Mesenchymal stem cell (in vitro differentiated cells and primary cell): ENCODE measurements around the gene PRKX.
"Not testable (repeated sequence)": the region's sequence is repeated elsewhere in the genome, so short reads cannot be mapped to it uniquely, and the experiment has no call there.

Source experiments
- DNase-seq: peaks from one replicate; pipeline ENCODE4 v3.0.0-alpha.2; 2013
- H2AFZ ChIP-seq: one replicate; pipeline ENCODE4 v1.6.1; 2013; ENCODE audit warnings: low read depth, mild to moderate bottlenecking, control low read depth, inconsistent platforms, low read length, moderate library complexity
- H2AK5ac ChIP-seq: 2 replicates; pipeline ENCODE4 v1.6.1; 2013; ENCODE audit warnings: low read length, moderate library complexity, mild to moderate bottlenecking, inconsistent platforms; ENCODE audit not compliant: severe bottlenecking
- H2BK120ac ChIP-seq: one replicate; pipeline ENCODE4 v1.6.1; 2013; ENCODE audit warnings: low read depth, mild to moderate bottlenecking, inconsistent platforms, low read length, moderate library complexity
- H2BK12ac ChIP-seq, 2 experiments: one replicate each; pipeline ENCODE4 v1.6.1; 2013; ENCODE audit warnings: inconsistent platforms in 2 of 2, low read length in 2 of 2, mild to moderate bottlenecking in 2 of 2, moderate library complexity in 2 of 2, control low read depth in 1 of 2
- H2BK15ac ChIP-seq: one replicate; pipeline ENCODE4 v1.6.1; 2013; ENCODE audit warnings: mild to moderate bottlenecking, low read depth, inconsistent platforms; ENCODE audit not compliant: poor library complexity, severe bottlenecking
- H2BK5ac ChIP-seq: 2 replicates; pipeline ENCODE4 v1.6.1; 2013; ENCODE audit warnings: low read depth, mild to moderate bottlenecking, low read length, control low read depth, inconsistent platforms; ENCODE audit not compliant: poor library complexity, severe bottlenecking
- H3K14ac ChIP-seq, 2 experiments: one replicate each; pipeline ENCODE4 v1.6.1; 2013; ENCODE audit warnings: inconsistent platforms in 2 of 2, low read length in 2 of 2, control low read depth in 1 of 2, mild to moderate bottlenecking in 1 of 2, moderate library complexity in 1 of 2
- H3K18ac ChIP-seq, 2 experiments: one replicate each; pipeline ENCODE4 v1.6.1; 2013; ENCODE audit warnings: inconsistent platforms in 2 of 2, low read length in 2 of 2, control low read depth in 1 of 2, low read depth in 1 of 2, mild to moderate bottlenecking in 1 of 2
- H3K23ac ChIP-seq, 2 experiments: one replicate each; pipeline ENCODE4 v1.6.1; 2013; ENCODE audit warnings: inconsistent platforms in 2 of 2, low read length in 2 of 2, mild to moderate bottlenecking in 2 of 2, moderate library complexity in 2 of 2, control low read depth in 1 of 2
- H3K27ac ChIP-seq: 2 replicates; pipeline ENCODE4 v1.5.1; 2013; ENCODE audit warnings: mild to moderate bottlenecking, moderate library complexity, low read length, control low read depth, inconsistent platforms; ENCODE audit not compliant: poor library complexity, severe bottlenecking
- H3K27me3 ChIP-seq, 2 experiments: 2 replicates each; pipeline versions ENCODE4 v1.6.1 to v1.7.0; 2013; ENCODE audit warnings: low read length in 2 of 2, mild to moderate bottlenecking in 2 of 2, moderate library complexity in 2 of 2, control low read depth in 1 of 2, inconsistent platforms in 1 of 2; ENCODE audit not compliant: control insufficient read depth in 1 of 2, insufficient read depth in 1 of 2
- H3K36me3 ChIP-seq, 2 experiments: 2 replicates each; pipeline versions ENCODE4 v1.6.1 to v1.7.0; 2013; ENCODE audit warnings: low read length in 2 of 2, control low read depth in 1 of 2, inconsistent platforms in 1 of 2, low read depth in 1 of 2, mild to moderate bottlenecking in 1 of 2; ENCODE audit not compliant: insufficient read depth in 2 of 2, control insufficient read depth in 1 of 2
- H3K4ac ChIP-seq, 2 experiments: one replicate each; pipeline ENCODE4 v1.6.1; 2013; ENCODE audit warnings: inconsistent platforms in 2 of 2, low read length in 2 of 2, mild to moderate bottlenecking in 2 of 2, moderate library complexity in 2 of 2, control low read depth in 1 of 2, low read depth in 1 of 2
- H3K4me1 ChIP-seq: 2 replicates; pipeline ENCODE4 v1.6.1; 2013; ENCODE audit warnings: low read depth, low read length, control low read depth; ENCODE audit not compliant: control insufficient read depth, insufficient read depth
- H3K4me2 ChIP-seq: 2 replicates; pipeline ENCODE4 v1.6.1; 2013; ENCODE audit warnings: low read length, mild to moderate bottlenecking, inconsistent platforms; ENCODE audit not compliant: poor library complexity, severe bottlenecking
- H3K4me3 ChIP-seq, 2 experiments: 2 replicates each; pipeline versions ENCODE4 v1.5.1 to v1.7.0; 2013; ENCODE audit warnings: low read length in 2 of 2, mild to moderate bottlenecking in 2 of 2, control low read depth in 1 of 2, low read depth in 1 of 2; ENCODE audit not compliant: insufficient read depth in 1 of 2
- H3K79me1 ChIP-seq: replicated peaks from 2 replicates; pipeline ENCODE4 v1.6.1; 2013; ENCODE audit warnings: mild to moderate bottlenecking, control low read depth, low read length, inconsistent platforms; ENCODE audit not compliant: poor library complexity, severe bottlenecking
- H3K9ac ChIP-seq: 2 replicates; pipeline ENCODE4 v1.7.0; 2013; ENCODE audit warnings: mild to moderate bottlenecking, low read length, moderate library complexity
- H3K9me3 ChIP-seq: 2 replicates; pipeline ENCODE4 v1.7.0; 2013; ENCODE audit warnings: mild to moderate bottlenecking, low read length; ENCODE audit not compliant: control insufficient read depth
- H4K8ac ChIP-seq: one replicate; pipeline ENCODE4 v1.6.1; 2013; ENCODE audit warnings: inconsistent platforms, mild to moderate bottlenecking, low read length, moderate library complexity
- H4K91ac ChIP-seq: one replicate; pipeline ENCODE4 v1.6.1; 2013; ENCODE audit warnings: mild to moderate bottlenecking, low read length, inconsistent platforms
- WGBS: methylation state at CpG from one replicate; pipeline ENCODE4 v1.1.7; 2013; ENCODE audit warnings: mixed read lengths; 5-methylcytosine and 5-hydroxymethylcytosine counted together

PRKX gene

DNA sequence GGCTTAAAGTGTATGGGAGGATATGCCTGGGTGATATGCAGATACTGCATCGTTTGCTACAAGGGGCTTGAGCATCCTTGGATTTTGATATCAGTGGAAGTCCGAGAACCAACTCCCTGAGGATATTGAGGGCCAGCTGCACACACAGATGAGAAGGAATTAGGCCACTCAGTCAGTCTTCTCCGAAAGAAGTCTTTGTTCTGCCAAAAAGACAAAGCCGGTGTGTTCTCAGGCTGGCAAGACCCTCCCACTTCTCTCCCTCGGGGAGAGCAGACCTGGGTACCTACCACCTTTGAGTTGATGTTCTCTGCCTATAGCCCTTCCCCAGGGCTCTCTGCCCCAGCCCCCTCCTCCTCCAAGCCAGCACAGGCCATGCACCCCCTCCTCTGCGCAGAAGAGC, 22.4 kb upstream of the PRKX start:
- H3K36me3 ChIP-seq, H3K27ac ChIP-seq: not testable (repeated sequence)
- WGBS, result 81% methylated on average over 6 of the region's 6 CpGs

DNA sequence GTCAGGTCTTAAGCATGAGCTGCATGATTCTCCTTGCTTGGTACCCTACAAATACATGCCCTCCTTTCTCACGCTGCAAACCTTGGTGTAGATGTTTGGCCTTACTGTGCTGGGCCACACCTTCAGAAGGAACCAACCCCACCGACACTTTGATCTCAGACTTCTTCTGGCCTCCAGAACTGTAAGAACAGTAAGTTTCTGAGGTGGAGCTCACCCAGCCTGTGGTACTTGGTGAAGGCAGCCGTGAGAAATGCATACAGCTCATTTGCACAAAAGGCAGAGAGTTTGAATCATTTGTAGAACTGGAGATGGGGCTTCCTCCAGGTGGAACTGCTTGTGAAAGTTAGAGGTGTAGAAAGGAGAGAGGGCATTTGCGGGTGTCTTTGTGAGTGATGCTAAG, 21.0 kb upstream of the PRKX start:
- H2BK120ac ChIP-seq, H2BK12ac ChIP-seq, H2BK5ac ChIP-seq, H3K23ac ChIP-seq, H3K4me1 ChIP-seq, H2BK15ac ChIP-seq, H4K8ac ChIP-seq, H4K91ac ChIP-seq, H3K9ac ChIP-seq, H3K27ac ChIP-seq, H3K27me3 ChIP-seq, H3K4ac ChIP-seq, H2AK5ac ChIP-seq, H2AFZ ChIP-seq, H3K14ac ChIP-seq, H3K4me3 ChIP-seq, DNase-seq, H3K18ac ChIP-seq, H3K79me1 ChIP-seq, H3K36me3 ChIP-seq, H3K9me3 ChIP-seq, H3K4me2 ChIP-seq: not testable (repeated sequence)
- WGBS, result 82% methylated on average over 3 of the region's 4 CpGs

More for the DNA sequence above, 22.4 kb upstream of the PRKX start:
- H3K79me1 ChIP-seq, H3K14ac ChIP-seq, H2BK12ac ChIP-seq, H4K8ac ChIP-seq, H3K18ac ChIP-seq, H2AK5ac ChIP-seq, H3K4me3 ChIP-seq, H3K4ac ChIP-seq, H2AFZ ChIP-seq, H3K9me3 ChIP-seq, H3K4me1 ChIP-seq, H4K91ac ChIP-seq, H3K23ac ChIP-seq, H2BK5ac ChIP-seq, DNase-seq, H2BK120ac ChIP-seq, H3K4me2 ChIP-seq, H3K27me3 ChIP-seq, H2BK15ac ChIP-seq, H3K9ac ChIP-seq: not testable (repeated sequence)

DNA sequence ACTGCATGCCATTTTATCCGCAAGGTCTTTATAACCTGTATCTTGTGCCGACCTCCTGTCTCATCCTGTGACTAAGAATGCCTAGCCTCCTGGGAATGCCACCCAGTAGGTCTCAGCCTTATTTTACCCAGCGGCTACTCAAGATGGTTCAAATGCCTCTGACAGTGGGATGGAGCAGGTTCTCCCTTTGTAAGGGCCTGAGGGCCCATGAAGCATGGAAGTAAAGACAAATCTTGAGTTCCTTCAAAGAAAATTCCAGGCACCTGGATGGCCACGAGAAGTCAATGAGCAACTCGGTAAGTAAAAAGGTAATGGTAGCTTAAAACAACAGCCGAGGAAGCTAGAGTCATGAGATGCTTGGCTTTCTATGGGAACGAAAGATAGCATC, 19.6 kb upstream of the PRKX start:
- no peak for DNase-seq
- Histone ChIP-seq H4K91ac (no peak overlapping the region), H3K14ac (no peak overlapping the region), H3K4me3 (no peak overlapping the region), H3K27ac (no peak overlapping the region), H4K8ac (no peak overlapping the region), H3K4me1 (no peaks in the 10 kb centered on the region), H3K27me3 (no peaks in the 10 kb centered on the region), H2BK15ac (no peak overlapping the region), H3K18ac (no peak overlapping the region), H2BK5ac (no peak overlapping the region), H3K9me3 (no peaks in the 10 kb centered on the region), H2BK12ac (no peak overlapping the region), H3K79me1 (no peaks in the 10 kb centered on the region), H2AK5ac (no peak overlapping the region), H3K4me2 (no peak overlapping the region), H2AFZ (no peak overlapping the region), H3K9ac (no peak overlapping the region), H3K23ac (no peak overlapping the region), H3K4ac (no peak overlapping the region), H3K36me3 (no peaks in the 10 kb centered on the region), H2BK120ac (no peak overlapping the region)
- 90% methylated on average over 7 of the region's 7 CpGs for WGBS

DNA sequence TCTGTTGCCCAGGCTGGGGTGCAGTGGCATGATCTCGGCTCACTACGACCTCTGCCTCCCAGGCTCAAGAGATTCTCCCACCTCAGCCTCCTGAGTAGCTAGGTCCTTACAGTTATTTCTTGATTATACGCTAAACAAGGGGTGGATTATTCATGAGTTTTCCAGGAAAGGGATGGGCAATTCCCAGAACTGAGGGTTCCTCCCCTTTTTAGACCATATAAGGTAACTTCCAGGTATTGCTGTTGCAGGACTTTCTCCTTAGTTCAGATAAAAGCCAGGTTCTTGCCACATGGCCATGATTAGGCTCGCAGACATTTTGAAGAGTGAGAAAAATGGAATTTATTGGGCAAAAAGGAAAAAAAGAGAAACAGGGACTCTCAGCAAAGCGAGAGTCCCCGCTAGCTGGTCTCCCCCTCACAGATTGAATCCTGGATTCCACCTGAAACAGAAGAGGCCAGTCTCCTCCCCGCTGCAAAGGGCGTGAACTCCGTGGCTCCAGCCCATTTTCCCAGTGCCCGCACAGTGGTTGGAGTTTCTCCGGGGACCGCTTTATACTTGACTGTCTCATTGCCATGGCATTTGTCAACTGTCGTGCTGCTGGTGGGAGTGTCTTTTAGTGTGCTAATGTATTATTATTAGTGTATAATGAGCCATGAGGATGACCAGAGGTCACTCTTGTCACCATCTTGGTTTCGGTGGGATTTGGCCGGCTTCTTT, 19.0 kb upstream of the PRKX start:
- H3K36me3 ChIP-seq, H3K27me3 ChIP-seq, H3K4me3 ChIP-seq, H2AFZ ChIP-seq, H3K14ac ChIP-seq, H2BK15ac ChIP-seq, H2BK5ac ChIP-seq, H3K23ac ChIP-seq, H4K91ac ChIP-seq, H3K9me3 ChIP-seq, H3K4ac ChIP-seq, H2AK5ac ChIP-seq, H2BK120ac ChIP-seq, H3K18ac ChIP-seq, H3K27ac ChIP-seq, H3K9ac ChIP-seq, H3K79me1 ChIP-seq, H2BK12ac ChIP-seq, DNase-seq, H3K4me2 ChIP-seq, H4K8ac ChIP-seq, H3K4me1 ChIP-seq: not testable (repeated sequence)
- WGBS, result 96% methylated on average over 11 of the region's 15 CpGs
